Left cardiac atrium (tissue), 4 donors: Measurements from ENCODE around the gene AMPH. TPM values are rescaled to one million over a fixed set of nuclear protein-coding genes. Genes with fewer than 3 reads are reported as not detected.
"Not testable (repeated sequence)": the region's sequence is repeated elsewhere in the genome, so short reads cannot be mapped to it uniquely, and the experiment has no call there.

Experiments
- ATAC-seq, 2 donors: fragments of 200-7000 bp; cut with Tn5 transposase; one replicate each; pipeline ENCODE4 v1.9.1; 2020; ENCODE audit warnings: mild to moderate bottlenecking in 2 of 2, moderate library complexity in 2 of 2
- DNase-seq: peaks from one replicate; pipeline ENCODE4 v3.0.0-alpha.2; 2020
- intact Hi-C, 2 donors: fragments of 100-400 bp; cut with DNase I; formaldehyde crosslinking; loops; one replicate each; pipeline versions ENCODE4 v1.14.1 to v1.15.1; 2022 to 2023
- total RNA-seq, 2 donors: library from RNA; stranded (reverse); fragmentation: NEBNext Ultra II Directional; extraction: Animal tissue kit (Norgen Biotek cat#: 25700); gene quantifications; one replicate each; pipeline ENCODE4 v1.2.1, GENCODE V29; 2021
- donor health status: DM: no; HTN: yes; CAD: no.
- donor health status: DM: no; HTN: yes; CAD: no; lungs with severe emphysema.
- donor health status: DM: yes; HTN: yes; CAD: no.
- donor health status: Dilated cardiomyopathy.

Gene AMPH
- total RNA-seq, 2 donors from 2014 or later: 5.0 to 7.5 TPM

GRCh38 chr7:38428041-38428440, 203.1 kb downstream of the AMPH start:
- DNase-seq (peak; percentile 24), ATAC-seq (peak; percentile 55 to 69)
- intact Hi-C loops: no loop called here

GRCh38 chr7:38427279-38427955, 203.8 kb downstream of the AMPH start:
- DNase-seq: no peak
- intact Hi-C loops: no loop called here
- ATAC-seq: no peak

- ATAC-seq: no peak
- DNase-seq: no peak
- intact Hi-C loops: no loop called here
Measured at GRCh38 chr7:38425509-38425908, 205.7 kb downstream of the AMPH start.

- intact Hi-C loops: no loop called here
- no peak for DNase-seq
- no peak for ATAC-seq
Measured at GRCh38 chr7:38424750-38425463, 206.3 kb downstream of the AMPH start.

GRCh38 chr7:38413784-38414183, 217.4 kb downstream of the AMPH start:
- ATAC-seq: no peak
- DNase-seq: no peak
- intact Hi-C loops: no loop called here

- no peak for DNase-seq
- ATAC-seq: no peak
- intact Hi-C loops: no loop called here
Measured at GRCh38 chr7:38411404-38411803, 219.8 kb downstream of the AMPH start.

GRCh38 chr7:38410056-38410455, 221.1 kb downstream of the AMPH start:
- intact Hi-C loops: no loop called here
- ATAC-seq (no peak), DNase-seq (no peak)

- intact Hi-C loops: no loop called here
- ATAC-seq (no peak), DNase-seq (no peak)
Measured at GRCh38 chr7:38409531-38409930, 221.6 kb downstream of the AMPH start.

GRCh38 chr7:38398725-38399321, 232.3 kb downstream of the AMPH start:
- DNase-seq: peak; percentile 58
- peak; percentile 47 to 50 for ATAC-seq
- intact Hi-C loops: loop anchor here in 1 of 2 donors (5.0 kb wide), 1 partner anchor 348 kb away; no protein-coding TSS in a partner anchor

GRCh38 chr7:38396852-38397251, 234.3 kb downstream of the AMPH start:
- intact Hi-C loops: loop anchor here in 1 of 2 donors (5.0 kb wide), 1 partner anchor 350 kb away; no protein-coding TSS in a partner anchor
- DNase-seq: no peak
- ATAC-seq: no peak

- ATAC-seq, DNase-seq: not testable (repeated sequence)
- intact Hi-C loops: loop anchor here in 1 of 2 donors (5.0 kb wide), 1 partner anchor 351 kb away; no protein-coding TSS in a partner anchor
Measured at GRCh38 chr7:38395921-38396552, 235.1 kb downstream of the AMPH start.

GRCh38 chr7:38394660-38395059, 236.5 kb downstream of the AMPH start:
- no peak for DNase-seq
- intact Hi-C loops: loop anchor here in 1 of 2 donors (5.0 kb wide), 1 partner anchor 353 kb away; no protein-coding TSS in a partner anchor
- ATAC-seq: no peak

GRCh38 chr7:38393874-38394273, 237.3 kb downstream of the AMPH start:
- ATAC-seq (no peak), DNase-seq (no peak)
- intact Hi-C loops: no loop called here

- ATAC-seq (no peak), DNase-seq (no peak)
- intact Hi-C loops: no loop called here
Measured at GRCh38 chr7:38391751-38392150, 239.4 kb downstream of the AMPH start.

- intact Hi-C loops: no loop called here
- ATAC-seq (no peak), DNase-seq (no peak)
Measured at GRCh38 chr7:38385682-38386081, 245.5 kb downstream of the AMPH start.

GRCh38 chr7:38383281-38383680, 247.9 kb downstream of the AMPH start:
- ATAC-seq (peak in 1 of 2 donors; percentile 73), DNase-seq (no peak)
- intact Hi-C loops: no loop called here

GRCh38 chr7:38382684-38383083, 248.5 kb downstream of the AMPH start:
- intact Hi-C loops: no loop called here
- DNase-seq (no peak), ATAC-seq (peak; percentile 38 to 91)

- intact Hi-C loops: no loop called here
- ATAC-seq (no peak), DNase-seq (no peak)
Measured at GRCh38 chr7:38375453-38375852, 255.7 kb downstream of the AMPH start.

GRCh38 chr7:38374507-38374906, 256.7 kb downstream of the AMPH start:
- ATAC-seq: no peak
- intact Hi-C loops: no loop called here
- peak; percentile 38 for DNase-seq

- DNase-seq (no peak), ATAC-seq (no peak)
- intact Hi-C loops: no loop called here
Measured at GRCh38 chr7:38373155-38373554, 258.0 kb downstream of the AMPH start.
